Fibroblast of mammary gland (primary cell): ENCODE measurements around the gene ZNRF3.

Experiments
- DNase-seq: peaks from one replicate; pipeline ENCODE4 v3.0.0-alpha.2; 2010; ENCODE audit warnings: low read depth
- H3K4me3 ChIP-seq: 2 replicates; pipeline ENCODE4 v1.5.1; 2011; ENCODE audit warnings: low read depth, mild to moderate bottlenecking, low read length, moderate library complexity; ENCODE audit not compliant: control insufficient read depth
- CTCF ChIP-seq: conservative IDR thresholded peaks from 2 replicates; pipeline ENCODE4 v1.5.1; 2011; ENCODE audit warnings: low read depth, low read length, inconsistent platforms; ENCODE audit not compliant: control insufficient read depth, insufficient read depth

Gene ZNRF3

GRCh38 chr22:28891156-28891733 is 7.9 kb downstream of the ZNRF3 start:
- DNase-seq, result no peak
- no peak overlapping the region for H3K4me3 ChIP-seq
- no peak for TF ChIP-seq CTCF

- no peak for TF ChIP-seq CTCF
- DNase-seq, result no peak
- no peak overlapping the region for H3K4me3 ChIP-seq
Observed at GRCh38 chr22:28892175-28892731, 8.9 kb downstream of the ZNRF3 start.

GRCh38 chr22:28893810-28894209 is 10.4 kb downstream of the ZNRF3 start:
- no peak for TF ChIP-seq CTCF
- no peak for DNase-seq
- no peak overlapping the region for H3K4me3 ChIP-seq

GRCh38 chr22:28894334-28894733 is 11.0 kb downstream of the ZNRF3 start:
- H3K4me3 ChIP-seq, result no peak overlapping the region
- no peak for DNase-seq
- no peak for TF ChIP-seq CTCF

- no peak for TF ChIP-seq CTCF
- DNase-seq, result no peak
- no peak overlapping the region for H3K4me3 ChIP-seq
Observed at GRCh38 chr22:28894807-28895206, 11.4 kb downstream of the ZNRF3 start.

- TF ChIP-seq CTCF, result no peak
- H3K4me3 ChIP-seq, result no peak overlapping the region
- no peak for DNase-seq
Observed at GRCh38 chr22:28896611-28897010, 13.2 kb downstream of the ZNRF3 start.

- no peak overlapping the region for H3K4me3 ChIP-seq
- no peak for DNase-seq
- TF ChIP-seq CTCF, result no peak
Observed at GRCh38 chr22:28898233-28898629, 14.9 kb downstream of the ZNRF3 start.
